Ishikawa (cell line): ENCODE measurements around the gene SEC63.

ENCODE experiments used
- CEBPB ChIP-seq: IDR thresholded peaks from 2 replicates; pipeline ENCODE4 v1.6.1; 2012
- CREB1 ChIP-seq: IDR thresholded peaks from 2 replicates; pipeline ENCODE4 v1.6.1; 2012; ENCODE audit warnings: low read depth
- EGR1 ChIP-seq: IDR thresholded peaks from 2 replicates; pipeline ENCODE4 v1.6.1; 2012
- EP300 ChIP-seq: IDR thresholded peaks from 2 replicates; pipeline ENCODE4 v1.6.1; 2012; ENCODE audit warnings: borderline replicate concordance
- FOXM1 ChIP-seq: IDR thresholded peaks from 2 replicates; pipeline ENCODE4 v1.6.1; 2012; ENCODE audit warnings: low read depth, borderline replicate concordance
- MAX ChIP-seq: IDR thresholded peaks from 2 replicates; pipeline ENCODE4 v1.6.1; 2012
- NFIC ChIP-seq: IDR thresholded peaks from 2 replicates; pipeline ENCODE4 v1.6.1; 2012
- RAD21 ChIP-seq: IDR thresholded peaks from 2 replicates; pipeline ENCODE4 v1.6.1; 2012; ENCODE audit warnings: low read depth
- TAF1 ChIP-seq: IDR thresholded peaks from 2 replicates; pipeline ENCODE4 v1.6.1; 2012; ENCODE audit warnings: low read depth, mild to moderate bottlenecking
- TEAD4 ChIP-seq: IDR thresholded peaks from 2 replicates; pipeline ENCODE4 v1.6.1; 2012
- USF1 ChIP-seq: IDR thresholded peaks from 2 replicates; pipeline ENCODE4 v1.6.1; 2012
- YY1 ChIP-seq: IDR thresholded peaks from 2 replicates; pipeline ENCODE4 v1.6.1; 2012; ENCODE audit warnings: low read depth
- ZBTB7A ChIP-seq: IDR thresholded peaks from 2 replicates; pipeline ENCODE4 v1.6.1; 2012; ENCODE audit warnings: low read depth
- TF ChIP-seq, protein P1 (sequence below): IDR thresholded peaks from 2 replicates; pipeline ENCODE4 v1.6.1; 2012; ENCODE audit warnings: low read depth, mild to moderate bottlenecking

DNA sequence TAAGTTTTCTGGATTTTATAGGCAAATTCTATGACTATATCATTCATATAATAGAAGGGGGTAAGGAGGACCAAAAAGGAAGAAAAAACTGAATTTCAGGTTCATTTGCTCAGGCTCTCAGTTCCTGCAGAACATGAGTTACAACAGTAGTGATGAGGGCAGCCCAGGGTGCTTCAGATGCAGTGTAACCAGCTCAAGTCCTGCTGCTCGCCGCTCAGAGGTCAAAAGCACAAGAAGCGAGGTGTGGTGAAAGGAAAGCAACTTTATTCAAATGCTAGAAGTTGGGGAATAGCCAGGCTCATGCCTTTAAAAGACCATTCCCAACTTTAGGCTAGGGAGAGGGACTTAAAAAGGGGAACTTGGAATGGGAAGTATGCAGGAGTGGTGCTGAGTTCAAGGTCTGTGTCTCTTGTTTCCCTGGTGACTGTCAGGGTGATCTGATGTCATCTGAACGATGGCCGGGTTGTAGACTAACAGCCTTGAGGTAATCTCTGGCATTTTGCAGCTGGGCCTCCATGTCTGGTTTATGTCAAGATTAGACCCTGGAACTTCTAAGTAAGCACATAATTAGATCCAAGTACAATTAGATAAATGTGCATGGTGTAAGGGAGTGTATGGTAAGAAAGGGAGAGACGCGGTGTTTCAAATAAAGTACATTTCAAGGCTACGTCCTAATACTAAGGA, 14.5 kb upstream of the SEC63 start:
- TF ChIP-seq YY1 (no peak), NFIC (no peak), FOXM1 (no peak), TAF1 (no peak), ZBTB7A (no peak), EP300 (no peak), MAX (no peak), CREB1 (no peak), USF1 (no peak), CEBPB (no peak), TEAD4 (no peak), RAD21 (no peak), EGR1 (no peak)
- TF ChIP-seq, protein P1, sequence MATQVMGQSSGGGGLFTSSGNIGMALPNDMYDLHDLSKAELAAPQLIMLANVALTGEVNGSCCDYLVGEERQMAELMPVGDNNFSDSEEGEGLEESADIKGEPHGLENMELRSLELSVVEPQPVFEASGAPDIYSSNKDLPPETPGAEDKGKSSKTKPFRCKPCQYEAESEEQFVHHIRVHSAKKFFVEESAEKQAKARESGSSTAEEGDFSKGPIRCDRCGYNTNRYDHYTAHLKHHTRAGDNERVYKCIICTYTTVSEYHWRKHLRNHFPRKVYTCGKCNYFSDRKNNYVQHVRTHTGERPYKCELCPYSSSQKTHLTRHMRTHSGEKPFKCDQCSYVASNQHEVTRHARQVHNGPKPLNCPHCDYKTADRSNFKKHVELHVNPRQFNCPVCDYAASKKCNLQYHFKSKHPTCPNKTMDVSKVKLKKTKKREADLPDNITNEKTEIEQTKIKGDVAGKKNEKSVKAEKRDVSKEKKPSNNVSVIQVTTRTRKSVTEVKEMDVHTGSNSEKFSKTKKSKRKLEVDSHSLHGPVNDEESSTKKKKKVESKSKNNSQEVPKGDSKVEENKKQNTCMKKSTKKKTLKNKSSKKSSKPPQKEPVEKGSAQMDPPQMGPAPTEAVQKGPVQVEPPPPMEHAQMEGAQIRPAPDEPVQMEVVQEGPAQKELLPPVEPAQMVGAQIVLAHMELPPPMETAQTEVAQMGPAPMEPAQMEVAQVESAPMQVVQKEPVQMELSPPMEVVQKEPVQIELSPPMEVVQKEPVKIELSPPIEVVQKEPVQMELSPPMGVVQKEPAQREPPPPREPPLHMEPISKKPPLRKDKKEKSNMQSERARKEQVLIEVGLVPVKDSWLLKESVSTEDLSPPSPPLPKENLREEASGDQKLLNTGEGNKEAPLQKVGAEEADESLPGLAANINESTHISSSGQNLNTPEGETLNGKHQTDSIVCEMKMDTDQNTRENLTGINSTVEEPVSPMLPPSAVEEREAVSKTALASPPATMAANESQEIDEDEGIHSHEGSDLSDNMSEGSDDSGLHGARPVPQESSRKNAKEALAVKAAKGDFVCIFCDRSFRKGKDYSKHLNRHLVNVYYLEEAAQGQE = no peak
